ENCODE results near the gene MEF2A. TPM values are rescaled to one million over a fixed set of nuclear protein-coding genes. Genes with fewer than 3 reads are reported as not detected.

The MEF2A gene
- total and polyA plus RNA-seq, 10 of the 15 experiments (the other 5 are each of a cell fraction or from before 2014, with no cell fraction given): 7.2 to 46.7 (median 35.9) TPM

GRCh38 chr15:99635145-99635544, 69.4 kb downstream of the MEF2A start (continued):
- TF ChIP-seq ELK1 (IDR thresholded peaks at IDR 0.05; ENCODE audit: low read depth, low read length): no peak
- no peak for TF ChIP-seq JUND (IDR thresholded peaks at IDR 0.05; ENCODE audit: low read depth, low read length)
- TF ChIP-seq KAT2A (conservative IDR thresholded peaks at IDR 0.05; ENCODE audit: control insufficient read depth, low read depth, low read length): no peak
- TF ChIP-seq, protein P1, sequence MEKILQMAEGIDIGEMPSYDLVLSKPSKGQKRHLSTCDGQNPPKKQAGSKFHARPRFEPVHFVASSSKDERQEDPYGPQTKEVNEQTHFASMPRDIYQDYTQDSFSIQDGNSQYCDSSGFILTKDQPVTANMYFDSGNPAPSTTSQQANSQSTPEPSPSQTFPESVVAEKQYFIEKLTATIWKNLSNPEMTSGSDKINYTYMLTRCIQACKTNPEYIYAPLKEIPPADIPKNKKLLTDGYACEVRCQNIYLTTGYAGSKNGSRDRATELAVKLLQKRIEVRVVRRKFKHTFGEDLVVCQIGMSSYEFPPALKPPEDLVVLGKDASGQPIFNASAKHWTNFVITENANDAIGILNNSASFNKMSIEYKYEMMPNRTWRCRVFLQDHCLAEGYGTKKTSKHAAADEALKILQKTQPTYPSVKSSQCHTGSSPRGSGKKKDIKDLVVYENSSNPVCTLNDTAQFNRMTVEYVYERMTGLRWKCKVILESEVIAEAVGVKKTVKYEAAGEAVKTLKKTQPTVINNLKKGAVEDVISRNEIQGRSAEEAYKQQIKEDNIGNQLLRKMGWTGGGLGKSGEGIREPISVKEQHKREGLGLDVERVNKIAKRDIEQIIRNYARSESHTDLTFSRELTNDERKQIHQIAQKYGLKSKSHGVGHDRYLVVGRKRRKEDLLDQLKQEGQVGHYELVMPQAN (conservative IDR thresholded peaks at IDR 0.05): no peak
- TF ChIP-seq BHLHE40 (IDR thresholded peaks at IDR 0.05; ENCODE audit: borderline replicate concordance in 1 of 2, low read depth in 2 of 2, low read length in 1 of 2): no peak
- no peak for TF ChIP-seq BACH1 (IDR thresholded peaks at IDR 0.05; ENCODE audit: borderline replicate concordance)

- Histone ChIP-seq H3K79me2 (ENCODE audit: control insufficient read depth, insufficient read depth, low read length) (peaks cover 36% of the 10 kb centered on the region), H3K9ac (ENCODE audit: control insufficient read depth, insufficient read depth, low read length) (no peak overlapping the region), H3K9me3 (replicated peaks; ENCODE audit: control insufficient read depth, insufficient read depth, low read length) (peaks cover 23% of the 10 kb centered on the region), H3K4me2 (ENCODE audit: control insufficient read depth, insufficient read depth) (no peak overlapping the region), H3K36me3 (ENCODE audit: control insufficient read depth in 2 of 2, insufficient read depth in 2 of 2, low read length in 1 of 2) (peaks cover 0 to 14% of the 10 kb centered on the region in 2 experiments; a peak in 3 of 4 replicates), H3K4me3 (no peak overlapping the region), H4K20me1 (ENCODE audit: control insufficient read depth, insufficient read depth) (no peaks in the 10 kb centered on the region), H2AFZ (ENCODE audit: control insufficient read depth, low read depth, low read length) (no peak overlapping the region), H3K27ac (ENCODE audit: control insufficient read depth, insufficient read depth) (no peak overlapping the region), H3K4me1 (ENCODE audit: control insufficient read depth, insufficient read depth, low read length) (peaks cover 9% of the 10 kb centered on the region), H3K27me3 (replicated peaks in 1 of 2; ENCODE audit: control insufficient read depth in 2 of 2, insufficient read depth in 2 of 2, low read length in 1 of 2) (no peaks in the 10 kb centered on the region)
- WGBS (ENCODE audit: insufficient coverage, insufficient replicate concordance, low lambda C conversion rate, missing lambda C conversion rate): 5% methylated on average over 5 of the region's 5 CpGs
- ATAC-seq (no peak), FAIRE-seq (no peak), DNase-seq (ENCODE audit: low read depth, low spot score) (peak; percentile 7)
- SMC1A ChIA-PET (ENCODE audit: uncharacterized antibody, unreplicated experiment): no interaction called here
- BruUV-seq (replicated peaks): no TSS peak
- in situ Hi-C loops (cut with MboI) (no loop called here), intact Hi-C loops (cut with micrococcal nuclease; ENCODE audit: unreplicated experiment) (loop anchor here (5.0 kb wide), 1 partner anchor 37 kb away; no protein-coding TSS in a partner anchor)
- POLR2A ChIA-PET: no interaction called here
- CTCF ChIA-PET: no interaction called here
- RAD21 ChIA-PET (ENCODE audit: unreplicated experiment): no interaction called here
- TF ChIP-seq, protein P2, sequence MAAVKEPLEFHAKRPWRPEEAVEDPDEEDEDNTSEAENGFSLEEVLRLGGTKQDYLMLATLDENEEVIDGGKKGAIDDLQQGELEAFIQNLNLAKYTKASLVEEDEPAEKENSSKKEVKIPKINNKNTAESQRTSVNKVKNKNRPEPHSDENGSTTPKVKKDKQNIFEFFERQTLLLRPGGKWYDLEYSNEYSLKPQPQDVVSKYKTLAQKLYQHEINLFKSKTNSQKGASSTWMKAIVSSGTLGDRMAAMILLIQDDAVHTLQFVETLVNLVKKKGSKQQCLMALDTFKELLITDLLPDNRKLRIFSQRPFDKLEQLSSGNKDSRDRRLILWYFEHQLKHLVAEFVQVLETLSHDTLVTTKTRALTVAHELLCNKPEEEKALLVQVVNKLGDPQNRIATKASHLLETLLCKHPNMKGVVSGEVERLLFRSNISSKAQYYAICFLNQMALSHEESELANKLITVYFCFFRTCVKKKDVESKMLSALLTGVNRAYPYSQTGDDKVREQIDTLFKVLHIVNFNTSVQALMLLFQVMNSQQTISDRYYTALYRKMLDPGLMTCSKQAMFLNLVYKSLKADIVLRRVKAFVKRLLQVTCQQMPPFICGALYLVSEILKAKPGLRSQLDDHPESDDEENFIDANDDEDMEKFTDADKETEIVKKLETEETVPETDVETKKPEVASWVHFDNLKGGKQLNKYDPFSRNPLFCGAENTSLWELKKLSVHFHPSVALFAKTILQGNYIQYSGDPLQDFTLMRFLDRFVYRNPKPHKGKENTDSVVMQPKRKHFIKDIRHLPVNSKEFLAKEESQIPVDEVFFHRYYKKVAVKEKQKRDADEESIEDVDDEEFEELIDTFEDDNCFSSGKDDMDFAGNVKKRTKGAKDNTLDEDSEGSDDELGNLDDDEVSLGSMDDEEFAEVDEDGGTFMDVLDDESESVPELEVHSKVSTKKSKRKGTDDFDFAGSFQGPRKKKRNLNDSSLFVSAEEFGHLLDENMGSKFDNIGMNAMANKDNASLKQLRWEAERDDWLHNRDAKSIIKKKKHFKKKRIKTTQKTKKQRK (IDR thresholded peaks at IDR 0.05; ENCODE audit: low read depth, low read length): no peak
- TF ChIP-seq ZNF622 (IDR thresholded peaks at IDR 0.05) (no peak), ELK1 (IDR thresholded peaks at IDR 0.05; ENCODE audit: low read depth, low read length) (no peak), BCLAF1 (IDR thresholded peaks at IDR 0.05) (no peak), JUND (IDR thresholded peaks at IDR 0.05; ENCODE audit: low read depth, low read length) (no peak)
Measured at GRCh38 chr15:99635794-99636193, 70.0 kb downstream of the MEF2A start.
